Suprapubic skin (tissue), 4 donors: ENCODE results near the gene DRD2. TPM values are rescaled to one million over a fixed set of nuclear protein-coding genes. Genes with fewer than 3 reads are reported as not detected.

ENCODE experiments used
- DNase-seq, 2 donors: peaks; one replicate each; pipeline ENCODE4 v3.0.0-alpha.2; 2019; ENCODE audit warnings: low spot score in 2 of 2
- H3K27ac ChIP-seq: fragments of 200-600 bp; sonication (generic); one replicate; pipeline ENCODE4 v1.5.1; 2019
- H3K27me3 ChIP-seq: fragments of 200-600 bp; sonication (generic); one replicate; pipeline ENCODE4 v1.5.1; 2019
- H3K36me3 ChIP-seq: fragments of 200-600 bp; sonication (generic); one replicate; pipeline ENCODE4 v1.5.1; 2019
- H3K4me1 ChIP-seq: fragments of 200-600 bp; sonication (generic); one replicate; pipeline ENCODE4 v1.5.1; 2019
- H3K4me3 ChIP-seq: fragments of 200-600 bp; sonication (generic); one replicate; pipeline ENCODE4 v1.5.1; 2019; ENCODE audit warnings: mild to moderate bottlenecking
- H3K9me3 ChIP-seq: fragments of 200-600 bp; sonication (generic); one replicate; pipeline ENCODE4 v1.5.1; 2019
- CTCF ChIP-seq, 2 donors: fragments of 200-600 bp in 1 of 2; fragments of 450-650 bp in 1 of 2; sonication (generic) in 1 of 2; IDR thresholded peaks; one replicate each; pipeline ENCODE4 v1.5.1; 2016 to 2019; ENCODE audit warnings: antibody characterized with exemption in 2 of 2, mild to moderate bottlenecking in 1 of 2, moderate library complexity in 1 of 2
- EP300 ChIP-seq: sonication (generic); formaldehyde crosslinking; IDR thresholded peaks from one replicate; pipeline ENCODE4 v1.6.1; 2017; ENCODE audit warnings: antibody characterized with exemption
- POLR2A ChIP-seq, 2 donors: fragments of 450-650 bp; IDR thresholded peaks; one replicate each; pipeline ENCODE4 v1.6.1; 2017; ENCODE audit warnings: antibody characterized with exemption in 2 of 2, mild to moderate bottlenecking in 2 of 2, moderate library complexity in 2 of 2
- POLR2AphosphoS5 ChIP-seq, 3 donors: sonication (generic); formaldehyde crosslinking; IDR thresholded peaks; one replicate each; pipeline ENCODE4 v1.6.1; 2017; ENCODE audit warnings: antibody characterized with exemption in 3 of 3
- WGBS: methylation state at CpG from one replicate; pipeline ENCODE4 v1.1.5; 2018; 5-methylcytosine and 5-hydroxymethylcytosine counted together
- total RNA-seq, 4 donors: library from RNA; depleted of rRNA; stranded (reverse); fragments of >200 nt; gene quantifications; one replicate each; pipeline ENCODE4 v1.1.0, GENCODE V29; 2016

Gene DRD2
- total RNA-seq, 4 donors from 2014 or later = 0.16 to 1.8 TPM; not detected in 2

GRCh38 chr11:113408206-113408605, 67.0 kb downstream of the DRD2 start:
- Histone ChIP-seq H3K9me3 (no peaks in the 10 kb centered on the region), H3K27ac (no peak overlapping the region), H3K36me3 (no peaks in the 10 kb centered on the region), H3K4me3 (no peak overlapping the region), H3K27me3 (no peaks in the 10 kb centered on the region), H3K4me1 (peaks cover 8% of the 10 kb centered on the region)
- TF ChIP-seq POLR2A (IDR thresholded peaks at IDR 0.05) (no peak), EP300 (no peak), CTCF (IDR thresholded peaks at IDR 0.05) (no peak), POLR2AphosphoS5 (IDR thresholded peaks at IDR 0.05) (no peak)
- no peak for DNase-seq
- 60% methylated on average over 9 of the region's 9 CpGs for WGBS

GRCh38 chr11:113407163-113407562, 68.0 kb downstream of the DRD2 start:
- Histone ChIP-seq H3K4me3 (no peak overlapping the region), H3K27ac (no peak overlapping the region), H3K27me3 (no peaks in the 10 kb centered on the region), H3K36me3 (no peaks in the 10 kb centered on the region), H3K4me1 (peaks cover 8% of the 10 kb centered on the region), H3K9me3 (no peaks in the 10 kb centered on the region)
- 85% methylated on average over 3 of the region's 3 CpGs for WGBS
- no peak for TF ChIP-seq EP300
- TF ChIP-seq CTCF (IDR thresholded peaks at IDR 0.05) = no peak
- no peak for TF ChIP-seq POLR2A (IDR thresholded peaks at IDR 0.05)
- no peak for TF ChIP-seq POLR2AphosphoS5 (IDR thresholded peaks at IDR 0.05)
- DNase-seq = no peak

- Histone ChIP-seq H3K9me3 (no peaks in the 10 kb centered on the region), H3K27me3 (no peaks in the 10 kb centered on the region), H3K4me1 (peaks cover 15% of the 10 kb centered on the region), H3K27ac (no peak overlapping the region), H3K36me3 (no peaks in the 10 kb centered on the region), H3K4me3 (no peak overlapping the region)
- 90% methylated on average over 2 of the region's 7 CpGs for WGBS
- DNase-seq = no peak
- TF ChIP-seq EP300 = no peak
- TF ChIP-seq CTCF (IDR thresholded peaks at IDR 0.05) = no peak
- TF ChIP-seq POLR2A (IDR thresholded peaks at IDR 0.05) = no peak
- no peak for TF ChIP-seq POLR2AphosphoS5 (IDR thresholded peaks at IDR 0.05)
Measured at GRCh38 chr11:113405724-113406478, 69.3 kb downstream of the DRD2 start.

- Histone ChIP-seq H3K4me1 (peaks cover 15% of the 10 kb centered on the region), H3K9me3 (no peaks in the 10 kb centered on the region), H3K36me3 (no peaks in the 10 kb centered on the region), H3K27me3 (no peaks in the 10 kb centered on the region), H3K27ac (no peak overlapping the region), H3K4me3 (no peak overlapping the region)
- DNase-seq = no peak
- TF ChIP-seq POLR2AphosphoS5 (IDR thresholded peaks at IDR 0.05) = no peak
- TF ChIP-seq CTCF (IDR thresholded peaks at IDR 0.05) = no peak
- TF ChIP-seq POLR2A (IDR thresholded peaks at IDR 0.05) = no peak
- TF ChIP-seq EP300 = no peak
- WGBS = 26% methylated on average over 7 of the region's 7 CpGs
Measured at GRCh38 chr11:113404859-113405430, 70.3 kb downstream of the DRD2 start.

- H3K27me3 ChIP-seq = no peaks in the 10 kb centered on the region
- H3K27ac ChIP-seq = no peak overlapping the region
- peaks cover 19% of the 10 kb centered on the region for H3K4me1 ChIP-seq
- H3K36me3 ChIP-seq = no peaks in the 10 kb centered on the region
- no peak overlapping the region for H3K4me3 ChIP-seq
- no peaks in the 10 kb centered on the region for H3K9me3 ChIP-seq
- DNase-seq = no peak
- WGBS = 10% methylated on average over 2 of the region's 2 CpGs
- TF ChIP-seq POLR2A (IDR thresholded peaks at IDR 0.05) = no peak
- no peak for TF ChIP-seq EP300
- no peak for TF ChIP-seq POLR2AphosphoS5 (IDR thresholded peaks at IDR 0.05)
- no peak for TF ChIP-seq CTCF (IDR thresholded peaks at IDR 0.05)
Measured at GRCh38 chr11:113401718-113402117, 73.5 kb downstream of the DRD2 start.
